CD4-positive, alpha-beta T cell treated with Interferon alpha-2 for 1 hour (primary cell): ENCODE data around the gene SAMHD1.

Experiments
- DNase-seq, 2 donors: peaks; one replicate each; pipeline ENCODE4 v3.0.0-alpha.2; 2020 to 2022

Gene SAMHD1

GRCh38 chr20:36871640-36872570 lies 79.6 kb downstream of the SAMHD1 start:
- no peak for DNase-seq

GRCh38 chr20:36866681-36867495 lies 84.6 kb downstream of the SAMHD1 start:
- DNase-seq, result no peak

DNA sequence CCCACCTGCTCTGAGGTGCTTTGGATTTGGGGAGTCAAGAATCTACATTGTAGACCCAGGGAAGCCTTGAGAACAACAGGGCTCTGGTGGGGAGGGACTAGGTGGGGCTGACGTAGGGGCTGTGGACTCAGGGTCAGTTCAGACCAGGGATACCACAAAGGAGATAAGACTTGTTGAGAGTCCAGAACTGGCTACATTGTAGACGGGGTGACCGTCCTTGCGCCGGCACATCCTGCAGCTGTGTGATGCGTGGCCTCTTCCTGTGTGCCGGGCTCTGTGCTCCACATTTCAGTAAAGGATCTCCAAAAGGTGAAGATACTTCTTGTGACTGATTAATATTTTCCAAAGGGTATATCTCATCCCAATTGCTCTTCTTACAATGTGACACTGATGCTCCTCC lies 85.3 kb downstream of the SAMHD1 start:
- DNase-seq, result no peak

DNA sequence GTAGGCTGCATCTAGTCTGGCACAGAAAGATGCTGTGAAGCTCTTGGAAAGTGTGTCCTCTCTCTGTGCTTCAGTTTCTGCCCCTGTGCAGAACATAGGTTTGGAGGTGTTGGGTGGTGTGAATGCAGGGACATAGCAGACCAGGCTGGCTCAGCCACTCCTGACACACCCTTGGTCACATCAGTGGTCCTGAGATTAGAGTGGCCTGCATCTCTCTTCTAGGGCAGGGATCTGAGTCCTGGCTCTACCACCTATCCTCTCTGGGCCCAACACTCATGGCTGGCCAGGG lies 85.7 kb downstream of the SAMHD1 start:
- no peak for DNase-seq

DNA sequence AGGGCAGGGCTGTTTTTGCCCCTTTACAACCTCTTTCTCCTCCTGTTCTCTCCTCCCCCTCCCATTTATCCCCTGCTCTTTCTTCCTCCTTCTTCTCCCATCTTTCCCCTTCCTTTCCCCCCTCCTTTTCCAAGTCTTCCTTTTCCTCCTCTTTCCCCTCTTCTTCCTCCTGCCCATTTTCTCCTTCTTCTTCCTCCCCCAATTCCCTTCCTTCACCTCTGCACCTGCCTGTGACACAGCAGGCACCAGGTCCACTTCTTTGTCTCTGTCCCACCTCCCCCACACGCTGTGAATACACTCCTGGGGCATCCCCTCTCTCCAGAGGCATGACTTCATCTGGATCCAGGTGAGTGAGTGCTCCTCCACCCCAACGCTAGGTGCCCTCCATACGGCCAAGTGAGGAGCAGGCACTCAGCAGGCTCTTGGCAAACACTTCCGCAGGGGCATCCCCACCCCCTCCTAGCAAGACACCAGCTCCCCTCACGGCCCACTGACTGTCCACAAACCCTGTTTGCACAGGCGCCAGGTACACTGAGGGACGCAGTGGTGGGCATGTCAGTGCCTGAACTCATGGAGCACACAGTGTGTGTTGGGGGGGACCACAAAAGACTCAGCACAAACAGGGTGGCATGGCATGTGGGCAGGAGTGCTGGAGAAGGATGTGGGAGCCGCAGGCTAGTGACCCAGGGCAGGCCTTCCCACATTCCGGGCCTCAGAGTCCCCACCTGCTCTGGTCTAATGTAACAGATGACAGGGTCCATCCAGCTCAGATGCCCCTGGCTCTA lies 86.2 kb downstream of the SAMHD1 start:
- DNase-seq, result no peak

DNA sequence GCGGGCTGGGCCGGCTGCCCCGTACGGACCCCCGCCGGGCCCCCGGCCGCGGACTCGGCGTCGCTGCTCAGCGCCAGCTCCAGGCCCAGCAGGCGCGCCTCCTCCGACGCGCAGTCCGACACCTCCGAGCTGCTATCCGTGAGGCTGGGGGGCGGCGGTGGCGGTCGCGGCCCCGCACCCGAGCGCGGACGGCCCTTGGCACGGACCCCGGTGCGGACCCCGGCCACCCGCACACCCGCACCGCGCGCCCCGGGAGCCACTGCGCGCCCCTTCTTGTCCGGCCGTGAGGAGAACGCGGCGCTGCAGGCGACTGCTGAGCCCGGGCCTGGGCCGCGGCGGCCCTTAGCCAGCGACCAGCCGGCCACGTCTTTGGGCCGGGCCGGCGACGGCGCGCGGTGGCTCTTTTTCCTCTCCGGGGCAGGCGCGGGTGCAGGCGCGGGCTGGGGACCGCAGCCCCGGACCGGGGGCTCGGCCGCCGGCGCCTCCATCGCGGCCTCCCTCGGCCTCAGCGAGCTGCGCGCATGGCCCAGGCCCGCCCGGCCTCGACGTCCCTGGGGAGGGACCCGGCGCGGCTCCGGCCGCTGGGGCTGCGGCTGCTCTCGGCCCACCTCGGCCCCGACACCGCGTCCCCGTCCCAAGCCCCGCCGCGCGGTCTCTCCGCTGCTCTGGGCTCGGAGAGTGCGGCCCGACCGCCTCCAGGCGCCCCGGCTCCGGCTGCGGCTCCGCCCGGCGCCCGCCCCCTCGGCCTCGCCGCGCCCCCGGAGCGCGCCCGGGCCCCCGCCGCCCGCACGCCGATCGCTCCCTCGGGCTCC lies 88.4 kb downstream of the SAMHD1 start:
- DNase-seq, result no peak

DNA sequence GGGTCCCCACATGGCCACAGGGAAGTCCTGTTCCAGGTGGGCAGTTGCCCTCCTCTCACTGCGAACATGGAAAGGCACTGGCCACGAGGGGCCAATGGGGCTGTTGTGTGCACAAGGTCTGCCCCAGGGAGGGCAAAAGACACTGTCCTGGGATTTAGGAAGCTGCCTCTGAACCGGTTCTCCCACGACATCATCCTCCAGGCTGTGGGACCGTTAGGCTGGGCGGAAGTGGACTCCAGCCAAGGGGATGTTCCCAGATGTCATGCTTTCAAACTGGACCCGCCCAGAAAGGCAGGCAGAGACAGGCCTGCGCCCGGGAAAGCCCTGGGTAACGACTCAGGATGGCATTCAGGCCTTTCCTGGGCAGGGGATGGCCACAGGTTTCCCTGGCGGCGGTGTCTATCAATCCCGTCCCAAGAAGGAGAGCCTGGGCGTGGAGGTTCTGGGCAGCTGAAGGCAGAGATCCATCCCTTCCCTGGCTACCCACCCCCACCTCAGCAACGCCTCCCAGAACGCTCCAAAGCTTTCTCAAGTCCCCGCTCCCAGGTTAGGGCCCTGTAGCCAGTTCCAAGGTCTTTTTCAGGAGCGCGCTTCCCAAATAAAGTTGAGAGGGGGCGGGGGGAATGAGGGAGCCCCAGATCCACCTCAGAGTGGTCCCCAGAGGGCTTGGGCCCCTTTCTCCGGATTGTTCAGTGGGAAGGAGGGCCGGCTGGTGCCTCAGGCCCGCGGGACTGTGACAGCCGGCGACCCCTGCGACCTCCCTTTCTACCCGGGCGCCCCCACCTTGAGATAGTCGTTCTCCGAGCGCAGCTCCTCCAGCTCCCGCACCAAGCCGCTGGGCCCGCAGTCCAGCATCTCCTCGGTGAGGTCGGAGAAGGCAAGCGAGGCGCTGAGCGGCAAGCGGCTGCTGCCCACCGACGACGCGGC lies 89.4 kb downstream of the SAMHD1 start:
- no peak for DNase-seq

GRCh38 chr20:36861625-36861874 lies 90.0 kb downstream of the SAMHD1 start:
- no peak for DNase-seq

DNA sequence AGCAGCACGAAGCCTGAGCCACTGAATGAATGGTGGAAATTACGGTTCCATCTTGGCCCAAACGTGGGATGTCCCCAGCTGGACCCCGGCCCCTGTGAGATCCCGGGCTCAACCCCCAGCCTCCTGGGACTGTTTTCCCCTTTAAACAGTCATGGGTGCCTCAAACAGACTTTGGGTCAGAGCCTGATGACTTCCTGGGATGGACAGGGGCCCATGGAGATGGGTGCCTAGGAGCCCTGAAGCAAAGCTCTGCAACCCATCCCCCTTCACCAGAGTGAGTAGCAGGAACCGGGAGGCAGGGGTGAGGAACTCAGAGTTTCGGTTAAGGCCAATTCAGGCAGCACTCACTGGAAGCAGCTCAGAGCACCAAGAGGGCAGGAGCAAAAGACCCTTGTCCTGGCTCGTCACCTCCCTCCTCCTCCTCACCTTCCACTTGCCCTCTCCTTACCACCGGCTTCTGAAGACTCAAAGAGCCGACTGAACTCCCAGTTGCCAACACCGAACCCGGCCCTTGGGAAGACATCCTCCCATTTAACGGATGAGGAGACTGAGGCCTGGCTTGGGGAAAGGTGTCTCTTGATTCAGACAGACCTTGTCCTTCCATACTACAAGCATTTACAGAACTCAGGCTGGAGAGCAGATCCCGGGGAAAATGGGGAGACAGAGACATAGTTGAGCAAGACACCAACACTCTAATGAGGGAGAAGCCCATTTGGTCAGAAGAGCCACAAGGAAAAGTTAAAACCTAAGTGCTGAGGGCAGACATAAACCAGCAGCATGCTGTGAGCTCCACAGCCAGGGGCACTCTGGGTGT lies 90.5 kb downstream of the SAMHD1 start:
- DNase-seq, result no peak

GRCh38 chr20:36860339-36860738 lies 91.2 kb downstream of the SAMHD1 start:
- DNase-seq, result no peak

DNA sequence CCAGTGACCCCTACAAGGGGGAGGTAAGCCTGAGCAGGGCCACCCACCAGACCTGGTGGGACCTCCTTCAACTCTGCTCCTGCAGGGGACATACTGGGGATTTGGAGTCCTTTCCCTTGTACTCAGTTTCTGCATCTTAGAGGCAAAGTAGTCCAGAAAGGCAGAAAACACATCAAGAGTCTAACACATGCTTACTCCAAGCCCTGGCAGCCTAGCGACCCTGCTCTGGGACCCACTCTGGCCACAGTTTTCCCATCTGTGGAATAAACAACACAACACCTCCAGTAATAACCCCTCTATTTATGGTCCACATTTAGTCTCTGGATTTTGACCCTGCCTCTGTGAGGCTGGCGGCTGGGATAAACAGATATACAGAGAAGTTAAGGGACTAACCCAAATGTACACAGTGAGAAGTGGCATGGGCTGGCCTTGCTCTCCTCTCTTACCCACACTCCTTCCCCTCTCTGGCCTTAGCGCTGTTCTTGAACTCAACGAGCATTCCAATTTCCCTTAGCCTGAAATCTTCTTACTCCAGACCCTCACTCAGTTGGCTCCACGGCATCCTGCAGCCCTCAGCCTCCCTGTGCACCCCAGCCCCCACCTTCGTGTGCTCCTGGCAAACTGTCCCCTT lies 91.7 kb downstream of the SAMHD1 start:
- no peak for DNase-seq

GRCh38 chr20:36859282-36859555 lies 92.3 kb downstream of the SAMHD1 start:
- DNase-seq, result no peak

- peak; percentile 33 to 51 for DNase-seq
Measured at GRCh38 chr20:36856691-36857635, 94.5 kb downstream of the SAMHD1 start.

DNA sequence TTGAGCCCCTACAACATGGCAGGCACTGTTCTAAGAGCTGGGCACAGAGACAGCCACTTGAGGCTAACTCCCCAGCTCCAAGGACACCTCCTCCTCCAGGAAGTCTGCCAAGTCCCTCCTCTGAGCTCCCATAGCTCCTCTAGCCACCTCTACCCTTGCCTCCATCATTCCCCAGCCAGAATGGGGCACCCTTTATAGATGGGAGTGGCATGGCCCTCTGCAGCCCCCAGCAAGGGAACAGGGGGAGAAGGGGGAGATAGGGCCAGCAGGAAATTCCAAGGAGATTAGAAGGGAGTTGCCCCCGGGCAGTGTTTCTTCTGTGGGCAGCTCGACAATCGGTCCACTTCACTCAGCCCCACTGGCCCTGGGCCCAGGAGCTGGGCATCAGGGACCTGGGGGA lies 95.3 kb downstream of the SAMHD1 start:
- DNase-seq, result no peak

- DNase-seq, result no peak
Measured at GRCh38 chr20:36855241-36855657, 96.3 kb downstream of the SAMHD1 start.

GRCh38 chr20:36854348-36855240 lies 96.9 kb downstream of the SAMHD1 start:
- DNase-seq, result no peak

DNA sequence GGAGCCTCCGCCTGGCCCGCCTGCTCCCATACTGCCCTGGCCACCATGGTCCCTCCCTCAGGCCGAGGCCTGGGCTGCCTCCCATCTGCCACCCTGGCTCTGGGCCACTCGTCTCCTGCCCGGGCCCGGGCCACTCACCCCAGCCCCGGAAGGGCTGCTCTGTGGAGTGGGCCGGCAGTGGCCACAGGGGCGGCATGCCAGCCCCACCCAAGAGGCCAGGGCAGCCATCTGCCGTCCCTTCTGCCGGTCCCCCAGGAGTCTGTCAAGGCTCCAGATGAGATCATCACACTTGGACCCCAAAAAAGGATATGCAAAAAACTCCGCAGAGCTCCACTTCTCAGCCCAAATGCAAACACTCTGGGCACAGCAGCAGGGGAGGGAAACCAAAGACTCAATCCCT lies 99.3 kb downstream of the SAMHD1 start:
- no peak for DNase-seq

DNA sequence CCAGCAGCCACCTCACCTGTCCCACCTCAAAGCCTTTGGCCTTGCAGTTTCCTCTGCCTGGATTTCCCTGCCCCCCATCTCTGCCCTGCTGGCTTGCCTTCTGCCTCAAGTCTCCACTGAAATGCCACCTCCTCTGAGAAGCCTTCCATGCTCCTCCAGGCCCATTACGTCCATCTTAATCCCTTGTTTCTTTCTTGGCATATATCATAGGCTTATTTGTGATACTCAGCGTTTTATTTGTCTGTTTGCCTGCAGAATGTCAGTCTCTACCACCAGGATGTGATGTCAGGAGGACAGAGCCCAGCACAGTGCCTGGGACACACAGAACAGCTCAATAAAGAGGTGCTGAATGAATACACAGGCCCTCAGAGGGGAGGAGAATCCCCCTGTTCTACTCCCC lies 100.0 kb downstream of the SAMHD1 start:
- no peak for DNase-seq
